ENCODE results near the gene COX6A2.
"Not testable (repeated sequence)": the region's sequence is repeated elsewhere in the genome, so short reads cannot be mapped to it uniquely, and the experiment has no call there.

COX6A2 gene

DNA sequence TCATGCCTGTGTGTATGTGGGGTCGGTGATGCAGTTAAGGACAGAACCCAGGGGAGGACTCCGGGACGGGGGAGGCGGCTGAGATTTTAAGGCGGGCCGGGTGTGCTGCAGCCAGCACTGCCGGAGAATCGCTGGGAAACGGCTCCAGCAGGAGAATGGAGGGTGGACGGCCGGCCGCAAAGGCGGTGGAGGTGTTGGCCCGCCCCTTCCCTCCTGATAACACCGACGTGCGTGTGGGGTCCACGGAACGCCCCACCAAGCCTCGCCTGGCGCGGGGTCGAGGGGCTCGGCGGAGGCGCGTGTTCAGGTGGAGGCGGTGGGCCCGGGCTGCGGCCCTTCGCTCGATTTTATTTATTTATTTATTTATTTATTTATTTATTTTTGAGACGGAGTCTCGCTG is 13.8 kb upstream of the COX6A2 start:
- no peaks in the 10 kb centered on the region for H3K27me3 ChIP-seq (replicated peaks)
- peak overlapping the region; percentile 9 for H3K4me3 ChIP-seq (ENCODE audit: low read depth, low read length)
- H3K36me3 ChIP-seq (replicated peaks), result no peaks in the 10 kb centered on the region
- no peak overlapping the region for H3K27ac ChIP-seq
- TF ChIP-seq, protein P1, sequence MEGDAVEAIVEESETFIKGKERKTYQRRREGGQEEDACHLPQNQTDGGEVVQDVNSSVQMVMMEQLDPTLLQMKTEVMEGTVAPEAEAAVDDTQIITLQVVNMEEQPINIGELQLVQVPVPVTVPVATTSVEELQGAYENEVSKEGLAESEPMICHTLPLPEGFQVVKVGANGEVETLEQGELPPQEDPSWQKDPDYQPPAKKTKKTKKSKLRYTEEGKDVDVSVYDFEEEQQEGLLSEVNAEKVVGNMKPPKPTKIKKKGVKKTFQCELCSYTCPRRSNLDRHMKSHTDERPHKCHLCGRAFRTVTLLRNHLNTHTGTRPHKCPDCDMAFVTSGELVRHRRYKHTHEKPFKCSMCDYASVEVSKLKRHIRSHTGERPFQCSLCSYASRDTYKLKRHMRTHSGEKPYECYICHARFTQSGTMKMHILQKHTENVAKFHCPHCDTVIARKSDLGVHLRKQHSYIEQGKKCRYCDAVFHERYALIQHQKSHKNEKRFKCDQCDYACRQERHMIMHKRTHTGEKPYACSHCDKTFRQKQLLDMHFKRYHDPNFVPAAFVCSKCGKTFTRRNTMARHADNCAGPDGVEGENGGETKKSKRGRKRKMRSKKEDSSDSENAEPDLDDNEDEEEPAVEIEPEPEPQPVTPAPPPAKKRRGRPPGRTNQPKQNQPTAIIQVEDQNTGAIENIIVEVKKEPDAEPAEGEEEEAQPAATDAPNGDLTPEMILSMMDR (IDR thresholded peaks at IDR 0.05; ENCODE audit: low read depth, low read length, missing control alignments), result no peak
- in situ Hi-C loops (cut with HindIII; ENCODE audit: low pct_ligation_motif_present, low sequenced_read_pairs), result no loop called here
- DNase-seq, result no peak

DNA sequence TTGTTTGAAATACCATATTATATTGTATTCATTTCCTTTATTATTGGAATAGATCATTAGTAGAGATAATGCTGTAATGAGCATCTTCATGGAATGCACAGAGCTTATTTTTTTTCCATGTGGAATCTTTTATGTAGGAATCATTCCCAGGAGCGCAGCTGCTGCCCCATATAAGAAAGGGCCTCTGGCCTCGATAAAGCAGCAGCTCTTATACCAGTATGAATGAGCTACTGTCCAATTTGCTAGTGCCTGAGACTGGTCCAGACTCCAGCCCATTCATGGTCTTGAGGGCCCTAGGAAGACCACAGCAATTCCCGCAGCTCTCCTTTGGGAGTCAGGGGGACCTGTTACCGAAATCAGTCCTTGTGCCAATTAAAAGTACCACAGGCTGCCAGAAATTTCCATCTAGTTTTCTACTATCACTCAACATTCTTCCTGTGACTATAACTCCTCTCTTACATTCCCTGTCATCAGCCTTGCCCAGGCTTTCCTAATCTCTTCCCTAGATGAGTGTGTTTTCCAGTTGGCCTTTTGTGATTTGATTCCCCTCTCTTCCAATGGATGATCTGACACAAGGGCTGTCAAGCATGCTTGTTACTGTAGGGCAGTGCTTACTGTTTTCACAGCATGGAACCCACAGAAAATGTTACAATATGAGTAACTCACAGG is 12.5 kb upstream of the COX6A2 start:
- DNase-seq, result no peak
- Histone ChIP-seq H3K4me3 (ENCODE audit: low read depth, low read length) (no peak overlapping the region), H3K36me3 (replicated peaks) (no peaks in the 10 kb centered on the region), H3K27ac (no peak overlapping the region), H3K27me3 (replicated peaks) (no peaks in the 10 kb centered on the region)
- in situ Hi-C loops (cut with HindIII; ENCODE audit: low pct_ligation_motif_present, low sequenced_read_pairs), result no loop called here
- TF ChIP-seq, protein P1 (IDR thresholded peaks at IDR 0.05; ENCODE audit: low read depth, low read length, missing control alignments), result no peak

DNA sequence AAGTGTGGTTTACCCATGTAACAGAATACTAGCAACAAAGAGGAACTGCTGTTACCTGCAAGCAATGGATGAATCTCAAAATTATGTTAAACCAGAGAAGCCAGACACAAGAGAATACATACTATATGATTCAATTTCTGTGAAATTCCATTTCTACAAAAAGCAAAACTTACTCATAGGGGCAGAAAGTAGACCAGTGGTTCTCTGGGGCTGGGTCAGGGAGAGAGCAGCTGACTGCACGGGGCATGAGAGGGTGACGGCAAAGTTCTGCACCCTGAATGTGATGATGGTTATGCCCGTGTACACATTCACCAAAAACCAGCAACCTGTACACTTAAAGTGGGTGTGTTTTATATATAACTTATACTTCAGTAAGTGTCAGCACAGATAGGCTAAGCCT is 11.4 kb upstream of the COX6A2 start:
- TF ChIP-seq, protein P1 (IDR thresholded peaks at IDR 0.05; ENCODE audit: low read depth, low read length, missing control alignments), result no peak
- in situ Hi-C loops (cut with HindIII; ENCODE audit: low pct_ligation_motif_present, low sequenced_read_pairs), result no loop called here
- no peak overlapping the region for H3K4me3 ChIP-seq (ENCODE audit: low read depth, low read length)
- H3K27me3 ChIP-seq (replicated peaks), result no peaks in the 10 kb centered on the region
- no peak for DNase-seq
- no peaks in the 10 kb centered on the region for H3K36me3 ChIP-seq (replicated peaks)
- no peak overlapping the region for H3K27ac ChIP-seq

DNA sequence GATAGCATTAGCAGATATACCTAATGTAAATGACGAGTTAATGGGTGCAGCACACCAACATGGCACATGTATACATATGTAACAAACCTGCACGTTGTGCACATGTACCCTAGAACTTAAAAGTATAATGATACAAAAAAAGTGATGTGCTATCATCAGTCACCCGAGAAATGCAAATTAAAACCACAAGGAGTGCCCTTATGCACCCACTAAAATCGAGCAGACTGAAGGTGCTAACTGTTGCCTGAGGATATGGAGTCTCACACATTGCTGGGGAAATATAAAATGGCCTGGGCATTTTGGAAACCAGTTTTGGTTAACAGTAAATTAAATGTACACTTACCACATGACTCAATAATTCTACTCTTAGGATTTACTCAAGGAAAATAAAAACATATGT is 10.9 kb upstream of the COX6A2 start:
- DNase-seq; in situ Hi-C loops (cut with HindIII; ENCODE audit: low pct_ligation_motif_present, low sequenced_read_pairs); H3K27ac ChIP-seq; H3K27me3 ChIP-seq (replicated peaks); H3K4me3 ChIP-seq (ENCODE audit: low read depth, low read length); H3K36me3 ChIP-seq (replicated peaks): not testable (repeated sequence)

DNA sequence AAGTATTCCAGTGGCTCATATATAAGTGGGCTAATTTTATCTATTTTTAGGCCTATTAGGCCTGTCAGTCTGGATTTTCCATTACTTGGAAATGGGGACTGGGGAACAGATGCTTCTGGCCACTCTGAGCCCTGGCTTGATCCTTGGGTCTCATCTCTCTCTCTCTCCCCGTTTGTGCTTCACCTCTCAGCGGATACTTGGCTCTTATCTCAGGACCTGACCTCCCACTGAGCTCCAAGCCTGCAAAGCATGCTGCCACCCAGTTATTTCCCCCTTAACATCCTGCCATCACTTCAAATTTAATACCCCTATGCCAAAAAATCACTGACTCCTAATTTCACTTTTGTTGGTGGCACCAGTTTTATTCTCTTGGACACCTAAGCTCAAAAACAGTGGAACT is 10.3 kb upstream of the COX6A2 start:
- in situ Hi-C loops (cut with HindIII; ENCODE audit: low pct_ligation_motif_present, low sequenced_read_pairs), result no loop called here
- TF ChIP-seq, protein P1 (IDR thresholded peaks at IDR 0.05; ENCODE audit: low read depth, low read length, missing control alignments), result no peak

DNA sequence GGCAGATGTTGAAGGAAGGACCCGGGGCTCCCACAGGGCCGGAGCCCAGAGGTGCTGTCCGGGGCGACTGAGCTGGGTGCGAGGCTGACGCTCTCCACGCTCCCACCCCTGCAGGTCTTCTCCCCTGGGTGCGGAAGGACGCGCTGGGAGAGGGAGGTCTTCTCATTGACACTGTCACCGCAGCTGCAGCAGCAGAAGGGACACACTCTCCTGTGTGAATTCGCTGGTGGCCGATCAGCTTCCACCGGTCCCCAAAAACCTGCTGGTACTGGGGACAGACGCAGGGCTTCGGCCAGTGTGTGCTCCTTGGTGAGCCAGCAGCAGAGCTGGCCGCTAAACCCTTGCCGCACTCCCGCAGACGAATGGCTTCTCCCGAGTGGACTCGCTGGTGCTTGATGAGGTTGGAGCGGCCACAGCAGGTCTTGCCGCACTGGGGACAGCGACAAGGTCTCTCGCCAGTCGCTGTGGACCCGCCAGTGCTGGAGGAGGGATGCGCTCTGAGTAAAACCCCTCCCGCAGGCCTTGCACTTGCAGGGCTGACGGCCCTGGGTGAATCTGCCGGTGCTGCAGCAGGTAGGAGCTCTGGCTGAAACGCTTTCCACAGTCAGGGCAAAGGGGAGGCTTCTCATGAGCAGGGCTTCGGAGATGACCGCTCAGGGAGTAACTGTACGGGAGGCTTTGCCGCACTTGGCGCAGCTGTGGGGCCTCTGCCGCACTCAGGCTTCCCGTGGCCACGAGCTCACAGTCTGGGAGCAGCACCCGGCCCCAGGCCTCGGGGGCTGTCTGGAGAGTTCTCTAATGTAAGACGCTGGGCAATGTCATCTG is 8.3 kb upstream of the COX6A2 start:
- Histone ChIP-seq H3K36me3 (replicated peaks) (no peaks in the 10 kb centered on the region), H3K27me3 (replicated peaks) (no peaks in the 10 kb centered on the region), H3K27ac (no peak overlapping the region), H3K4me3 (ENCODE audit: low read depth, low read length) (no peak overlapping the region)
- in situ Hi-C loops (cut with HindIII; ENCODE audit: low pct_ligation_motif_present, low sequenced_read_pairs), result no loop called here
- DNase-seq, result no peak
- TF ChIP-seq, protein P1 (IDR thresholded peaks at IDR 0.05; ENCODE audit: low read depth, low read length, missing control alignments), result no peak

More for the DNA sequence above, 10.3 kb upstream of the COX6A2 start:
- H3K4me3 ChIP-seq (ENCODE audit: low read depth, low read length), result no peak overlapping the region
- no peaks in the 10 kb centered on the region for H3K36me3 ChIP-seq (replicated peaks)
- no peak for DNase-seq
- H3K27ac ChIP-seq, result no peak overlapping the region
- H3K27me3 ChIP-seq (replicated peaks), result no peaks in the 10 kb centered on the region
